ENCODE data around the gene SKP2. TPM values are rescaled to one million over a fixed set of nuclear protein-coding genes. Genes with fewer than 3 reads are reported as not detected.
"Not testable (repeated sequence)": the region's sequence is repeated elsewhere in the genome, so short reads cannot be mapped to it uniquely, and the experiment has no call there.

Gene SKP2
- total RNA-seq: 10 to 100 TPM in 7 of 8 experiments, 1 to 10 TPM in 1; 8.8 to 38.8 (median 14.2) TPM

DNA sequence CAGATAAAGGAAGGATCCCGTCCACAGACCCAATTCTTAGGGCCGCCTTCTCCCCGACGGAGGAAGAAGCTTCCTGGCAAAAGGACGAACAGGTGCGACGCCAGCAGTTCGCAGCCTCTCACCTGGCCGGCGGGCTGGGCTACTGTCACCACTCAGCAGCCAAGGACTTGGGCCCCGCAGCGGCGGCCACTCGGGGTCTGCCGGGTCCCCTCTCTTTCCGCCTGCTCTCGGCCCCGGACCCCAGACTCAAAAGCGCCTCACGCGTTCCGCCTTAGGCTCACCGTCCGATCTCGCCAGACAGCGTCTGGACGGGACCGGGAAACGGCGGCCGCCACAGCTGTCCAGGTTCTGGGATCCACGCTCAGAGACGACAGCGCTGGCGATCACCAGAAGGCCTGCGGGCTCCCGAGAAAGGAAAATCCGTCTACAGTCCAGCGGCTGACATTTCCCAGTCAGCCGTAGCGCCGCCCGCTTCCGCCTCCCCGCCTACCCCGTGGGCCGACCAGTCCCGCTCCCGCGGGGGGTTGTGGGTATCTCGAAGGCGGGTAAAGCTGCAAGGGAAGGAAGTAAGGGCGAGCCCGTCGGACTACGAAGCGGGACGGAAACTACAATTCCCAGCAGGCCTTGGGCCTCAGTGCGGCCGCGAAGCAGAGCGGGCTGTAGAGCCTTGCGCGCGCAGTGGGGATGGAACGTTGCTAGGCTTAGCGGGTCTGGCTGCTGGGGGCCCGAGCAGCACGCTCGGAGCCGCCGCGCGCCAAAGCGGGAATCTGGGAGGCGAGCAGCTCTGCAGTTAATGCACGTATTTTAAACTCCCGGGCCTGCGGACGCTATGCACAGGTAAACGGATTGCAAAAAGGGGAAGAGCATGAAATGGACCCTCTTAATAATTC is at the start of gene SKP2, which contains the start of gene LMBRD2:
Gene SKP2 (plus strand): TSS at position 678 of the 890 bp plus-strand sequence. CDS start 152 bp downstream, at position 830.
Gene LMBRD2 (minus strand): TSS at position 454 of the 890 bp plus-strand sequence. CDS start 8,538 bp downstream, outside the sequence.
- in situ Hi-C loops (cut with MboI; ENCODE audit: low pct_unique_long_range_greater_than_20kb in 2 of 9, low sequenced_read_pairs in 9 of 9, unreplicated experiment in 9 of 9): no loop called here
- Histone ChIP-seq H3K4me3 (peak within 1 kb of the TSS; percentile 62 to 81 (median 74)), H3K27ac (peak within 1 kb of the TSS; percentile 67 to 72), H3K4me1 (replicated peaks in 1 of 2) (peaks cover 6 to 13% of the 10 kb centered on the region in 2 donors)
- WGBS, 10 experiments: 0 to 13% (median 0%) methylated on average over 1 to 31 of the region's 81 CpGs; no CpG with 5 or more reads in 2 of the 10 experiments
- ATAC-seq (replicated peaks in 6 of 8): peak; percentile 93 to 99 (median 98)

GRCh38 chr5:36105819-36106218 is 46.1 kb upstream of the SKP2 start:
- ATAC-seq (replicated peaks in 6 of 8): peak in 1 of 8 experiments; percentile 24
- in situ Hi-C loops (cut with MboI; ENCODE audit: low pct_unique_long_range_greater_than_20kb in 2 of 9, low sequenced_read_pairs in 9 of 9, unreplicated experiment in 9 of 9): no loop called here
- WGBS, 10 experiments: 14 to 100% (median 91%) methylated on average over 1 to 2 of the region's 2 CpGs; no CpG with 5 or more reads in 1 of the 10 experiments

DNA sequence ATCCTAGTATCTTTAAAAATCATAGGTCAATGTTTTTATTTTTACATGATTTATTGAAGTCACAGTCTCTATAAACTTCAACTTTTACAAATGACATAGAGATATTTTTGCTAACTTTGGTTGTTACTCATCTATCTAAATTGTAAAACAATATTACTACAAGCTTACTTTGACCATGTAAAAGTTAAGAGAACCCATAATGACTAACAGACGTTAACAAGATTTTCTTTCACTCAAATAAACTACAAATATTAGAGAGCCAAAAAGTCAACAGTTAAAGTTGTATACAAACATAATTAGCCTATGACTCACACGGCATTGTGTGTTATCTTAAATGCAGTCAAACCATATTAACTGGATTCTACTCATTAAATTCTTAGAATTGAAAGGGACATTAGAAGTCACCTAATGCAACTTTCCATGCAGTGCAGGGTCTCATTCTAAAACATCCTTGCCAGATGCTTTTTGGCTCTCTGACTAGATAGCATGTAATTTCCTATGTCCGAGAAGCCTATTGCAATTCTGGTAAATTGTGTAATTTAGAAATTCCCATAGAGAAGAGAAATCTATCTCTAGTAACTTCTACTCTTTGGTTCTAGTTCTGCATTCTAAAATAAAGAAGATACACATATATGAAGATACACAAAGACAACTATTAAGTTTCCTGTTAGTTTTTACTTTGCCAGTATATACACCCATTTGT is 43.0 kb upstream of the SKP2 start:
- H3K4me1 ChIP-seq (replicated peaks in 1 of 2): no peaks in the 10 kb centered on the region
- H3K27ac ChIP-seq: no peak overlapping the region
- WGBS, 10 experiments: 14 to 100% (median 92%) methylated on average over 1 to 3 of the region's 3 CpGs
- H3K4me3 ChIP-seq: no peak overlapping the region
- no peak for ATAC-seq (replicated peaks in 6 of 8)
- in situ Hi-C loops (cut with MboI; ENCODE audit: low pct_unique_long_range_greater_than_20kb in 2 of 9, low sequenced_read_pairs in 9 of 9, unreplicated experiment in 9 of 9): no loop called here

More at GRCh38 chr5:36105819-36106218, 46.1 kb upstream of the SKP2 start:
- no peaks in the 10 kb centered on the region for H3K4me1 ChIP-seq (replicated peaks in 1 of 2)
- H3K4me3 ChIP-seq: no peak overlapping the region
- no peak overlapping the region for H3K27ac ChIP-seq

GRCh38 chr5:36111238-36111637 is 40.7 kb upstream of the SKP2 start:
- Histone ChIP-seq H3K27ac (no peak overlapping the region), H3K4me3 (no peak overlapping the region), H3K4me1 (replicated peaks in 1 of 2) (no peaks in the 10 kb centered on the region)
- WGBS, 10 experiments: 86 to 100% (median 100%) methylated on average over 1 of the region's 1 CpG; no CpG with 5 or more reads in 1 of the 10 experiments
- no peak for ATAC-seq (replicated peaks in 6 of 8)
- in situ Hi-C loops (cut with MboI; ENCODE audit: low pct_unique_long_range_greater_than_20kb in 2 of 9, low sequenced_read_pairs in 9 of 9, unreplicated experiment in 9 of 9): no loop called here

- in situ Hi-C loops (cut with MboI; ENCODE audit: low pct_unique_long_range_greater_than_20kb in 2 of 9, low sequenced_read_pairs in 9 of 9, unreplicated experiment in 9 of 9): no loop called here
- Histone ChIP-seq H3K4me1 (replicated peaks in 1 of 2) (no peaks in the 10 kb centered on the region), H3K27ac (no peak overlapping the region), H3K4me3 (no peak overlapping the region)
- no peak for ATAC-seq (replicated peaks in 6 of 8)
- 86 to 100% (median 100%) methylated on average over 1 of the region's 1 CpG; no CpG with 5 or more reads in 3 of the 10 experiments for WGBS, 10 experiments
Measured at GRCh38 chr5:36125868-36126267, 26.0 kb upstream of the SKP2 start.

GRCh38 chr5:36128795-36129194 is 23.1 kb upstream of the SKP2 start:
- in situ Hi-C loops (cut with MboI; ENCODE audit: low pct_unique_long_range_greater_than_20kb in 2 of 9, low sequenced_read_pairs in 9 of 9, unreplicated experiment in 9 of 9): no loop called here
- Histone ChIP-seq H3K4me3 (no peak overlapping the region), H3K4me1 (replicated peaks in 1 of 2) (no peaks in the 10 kb centered on the region), H3K27ac (no peak overlapping the region)
- 83 to 100% (median 98%) methylated on average over 1 of the region's 1 CpG for WGBS, 10 experiments
- no peak for ATAC-seq (replicated peaks in 6 of 8)

DNA sequence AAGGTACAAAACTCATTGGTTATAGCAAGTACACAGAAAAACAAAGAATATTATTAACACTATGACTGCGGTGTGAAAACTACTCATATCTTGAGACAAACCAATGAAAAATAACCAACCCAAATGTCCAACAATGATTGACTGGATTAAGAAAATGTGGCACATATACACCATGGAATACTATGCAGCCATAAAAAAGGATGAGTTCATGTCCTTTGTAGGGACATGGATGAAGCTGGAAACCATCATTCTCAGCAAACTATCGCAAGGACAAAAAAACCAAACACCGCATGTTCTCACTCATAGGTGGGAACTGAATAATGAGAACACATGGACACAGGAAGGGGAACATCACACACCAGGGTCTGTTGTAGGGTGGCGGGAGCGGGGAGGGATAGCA is 22.2 kb upstream of the SKP2 start:
- 93 to 100% (median 100%) methylated on average over 1 to 3 of the region's 5 CpGs; no CpG with 5 or more reads in 2 of the 10 experiments for WGBS, 10 experiments
- ATAC-seq (replicated peaks in 6 of 8); in situ Hi-C loops (cut with MboI; ENCODE audit: low pct_unique_long_range_greater_than_20kb in 2 of 9, low sequenced_read_pairs in 9 of 9, unreplicated experiment in 9 of 9); H3K4me1 ChIP-seq (replicated peaks in 1 of 2); H3K27ac ChIP-seq; H3K4me3 ChIP-seq: not testable (repeated sequence)

GRCh38 chr5:36133009-36133408 is 18.9 kb upstream of the SKP2 start:
- ATAC-seq (replicated peaks in 6 of 8); H3K27ac ChIP-seq; H3K4me1 ChIP-seq (replicated peaks in 1 of 2); H3K4me3 ChIP-seq; in situ Hi-C loops (cut with MboI; ENCODE audit: low pct_unique_long_range_greater_than_20kb in 2 of 9, low sequenced_read_pairs in 9 of 9, unreplicated experiment in 9 of 9): not testable (repeated sequence)
- no CpG with 5 or more reads among the region's 1 CpG for WGBS, 10 experiments

DNA sequence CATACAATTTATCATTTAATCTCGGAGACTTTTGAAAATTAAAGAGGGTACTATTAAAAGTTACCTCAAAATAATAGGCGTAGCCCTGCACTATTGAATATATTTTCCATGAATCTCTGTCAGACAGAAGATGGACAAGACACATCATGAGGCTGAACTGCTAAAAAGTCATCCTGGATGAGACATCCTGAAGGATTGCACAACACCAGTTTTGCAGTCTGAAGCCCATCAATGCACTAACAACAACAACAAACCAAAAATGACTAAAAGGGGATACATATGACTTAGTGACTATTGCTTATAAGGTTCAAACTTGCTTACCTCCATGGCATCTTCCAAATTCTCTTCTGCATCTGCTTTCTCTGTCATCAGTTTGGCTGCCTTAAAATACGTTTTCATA is 15.9 kb upstream of the SKP2 start:
- in situ Hi-C loops (cut with MboI; ENCODE audit: low pct_unique_long_range_greater_than_20kb in 2 of 9, low sequenced_read_pairs in 9 of 9, unreplicated experiment in 9 of 9): no loop called here
- WGBS, 10 experiments: 70 to 100% (median 95%) methylated on average over 1 to 3 of the region's 3 CpGs; no CpG with 5 or more reads in 1 of the 10 experiments
- ATAC-seq (replicated peaks in 6 of 8): no peak
- Histone ChIP-seq H3K4me1 (replicated peaks in 1 of 2) (no peaks in the 10 kb centered on the region), H3K27ac (no peak overlapping the region), H3K4me3 (peak overlapping the region in 1 of 5 donors; percentile 5)

- no peak for ATAC-seq (replicated peaks in 6 of 8)
- in situ Hi-C loops (cut with MboI; ENCODE audit: low pct_unique_long_range_greater_than_20kb in 2 of 9, low sequenced_read_pairs in 9 of 9, unreplicated experiment in 9 of 9): no loop called here
Measured at GRCh38 chr5:36136581-36136980, 15.3 kb upstream of the SKP2 start.

DNA sequence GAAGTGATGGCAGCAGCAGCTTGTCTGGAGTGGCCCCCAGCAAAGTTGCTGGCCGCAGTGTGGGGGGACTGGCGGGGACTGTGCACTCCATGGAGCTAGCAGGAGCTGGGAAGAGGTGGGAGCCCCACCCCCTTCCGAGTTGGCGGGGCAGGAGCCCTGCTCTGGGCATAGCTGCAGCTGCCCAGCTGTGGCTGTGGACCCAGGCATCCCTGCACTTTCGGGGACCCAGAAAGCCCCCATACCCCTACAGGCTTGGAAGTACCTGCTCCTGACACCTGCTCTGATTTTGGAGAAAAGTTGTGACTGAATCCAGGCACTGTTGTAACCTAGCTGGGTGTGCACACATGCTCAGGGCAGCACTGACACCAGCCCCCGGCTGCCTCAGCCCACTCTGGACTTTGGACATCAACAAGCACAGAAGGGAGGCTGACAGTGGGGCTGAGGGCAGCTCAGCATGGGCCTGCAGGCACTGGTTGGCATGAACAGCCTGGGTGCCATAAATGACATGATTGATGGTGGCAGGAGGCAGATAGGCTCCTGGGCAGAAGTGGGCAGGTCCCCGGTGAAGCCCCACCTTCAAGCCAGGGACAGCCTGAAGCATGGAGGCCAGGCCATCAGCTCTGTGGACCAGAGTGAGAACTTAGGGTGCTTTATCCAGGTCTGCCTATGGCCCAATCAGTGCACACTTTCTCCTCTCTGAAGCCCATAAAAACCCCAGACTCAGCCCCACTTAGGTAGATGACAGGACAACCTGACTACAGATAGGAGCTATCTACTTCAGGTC is 12.8 kb upstream of the SKP2 start:
- no peaks in the 10 kb centered on the region for H3K4me1 ChIP-seq (replicated peaks in 1 of 2)
- in situ Hi-C loops (cut with MboI; ENCODE audit: low pct_unique_long_range_greater_than_20kb in 2 of 9, low sequenced_read_pairs in 9 of 9, unreplicated experiment in 9 of 9): no loop called here
- H3K4me3 ChIP-seq: no peak overlapping the region
- H3K27ac ChIP-seq: no peak overlapping the region
- ATAC-seq (replicated peaks in 6 of 8): no peak
- WGBS, 10 experiments: 83 to 100% (median 100%) methylated on average over 1 to 2 of the region's 7 CpGs; no CpG with 5 or more reads in 6 of the 10 experiments

More at GRCh38 chr5:36136581-36136980, 15.3 kb upstream of the SKP2 start:
- no peaks in the 10 kb centered on the region for H3K4me1 ChIP-seq (replicated peaks in 1 of 2)
- H3K27ac ChIP-seq: no peak overlapping the region
- no peak overlapping the region for H3K4me3 ChIP-seq

GRCh38 chr5:36145311-36145710 is 6.6 kb upstream of the SKP2 start:
- peaks cover 0 to 5% of the 10 kb centered on the region in 2 donors for H3K4me1 ChIP-seq (replicated peaks in 1 of 2)
- no peak overlapping the region for H3K27ac ChIP-seq
- ATAC-seq (replicated peaks in 6 of 8): no peak
- H3K4me3 ChIP-seq: no peak overlapping the region
- 82 to 100% (median 90%) methylated on average over 3 to 4 of the region's 4 CpGs; no CpG with 5 or more reads in 1 of the 10 experiments for WGBS, 10 experiments
- in situ Hi-C loops (cut with MboI; ENCODE audit: low pct_unique_long_range_greater_than_20kb in 2 of 9, low sequenced_read_pairs in 9 of 9, unreplicated experiment in 9 of 9): no loop called here
